Kidney (tissue), 14 donors: ENCODE data around the gene GAL3ST1. TPM values are rescaled to one million over a fixed set of nuclear protein-coding genes. Genes with fewer than 3 reads are reported as not detected.

Experiments used
- DNase-seq, 5 donors: peaks; one replicate each; pipeline ENCODE4 v3.0.0-alpha.2; 2013 to 2020
- FAIRE-seq: peaks from 2 replicates; lab custom pipeline; 2012; peaks lifted over from hg19 to GRCh38; lab: Jason Lieb, UNC
- H3K27ac ChIP-seq, 2 donors: one replicate each; pipeline ENCODE4 v1.7.0; 2013; ENCODE audit warnings: low read depth in 2 of 2, low read length in 2 of 2, inconsistent platforms in 1 of 2
- H3K27me3 ChIP-seq: one replicate; pipeline ENCODE4 v1.7.1; 2013; ENCODE audit warnings: low read length, inconsistent platforms; ENCODE audit not compliant: control insufficient read depth, insufficient read depth
- H3K36me3 ChIP-seq, 3 donors: one replicate each; pipeline versions ENCODE4 v1.7.0 to v1.7.1; 2013; ENCODE audit warnings: low read length in 3 of 3, control low read depth in 1 of 3, inconsistent platforms in 1 of 3; ENCODE audit not compliant: insufficient read depth in 3 of 3, control insufficient read depth in 2 of 3
- H3K4me1 ChIP-seq, 3 donors: one replicate each; pipeline versions ENCODE4 v1.7.0 to v1.7.1; 2013; ENCODE audit warnings: low read length in 3 of 3, inconsistent platforms in 1 of 3, low read depth in 1 of 3; ENCODE audit not compliant: control insufficient read depth in 2 of 3, insufficient read depth in 2 of 3
- H3K4me3 ChIP-seq, 3 donors: one replicate each; pipeline versions ENCODE4 v1.7.0 to v1.8.1; 2013; ENCODE audit warnings: low read length in 3 of 3, control low read depth in 1 of 3, inconsistent platforms in 1 of 3
- H3K9ac ChIP-seq, 3 donors: one replicate each; pipeline versions ENCODE4 v1.7.0 to v1.7.1; 2013; ENCODE audit warnings: low read length in 3 of 3, control low read depth in 1 of 3, inconsistent platforms in 1 of 3
- H3K9me3 ChIP-seq, 3 donors: one replicate each; pipeline versions ENCODE4 v1.7.0 to v1.7.1; 2013; ENCODE audit warnings: low read length in 3 of 3, control low read depth in 1 of 3, inconsistent platforms in 1 of 3; ENCODE audit not compliant: control insufficient read depth in 2 of 3, insufficient read depth in 1 of 3
- intact Hi-C: fragments of 100-400 bp; cut with DNase I; formaldehyde crosslinking; loops from one replicate; pipeline ENCODE4 v1.11.1; 2022
- polyA plus RNA-seq: library from polyadenylated mRNA; stranded (reverse); fragments of 350-450 nt; fragmentation: Illumina TruSeq; extraction: RNeasy Lipid Tissue Mini Kit (QIAGEN cat#74804); gene quantifications from one replicate; pipeline ENCODE4 v1.2.3, GENCODE V29; 2014; ENCODE audit warnings: low read depth, low replicate concordance; ENCODE audit not compliant: insufficient read depth
- total RNA-seq: library from RNA; stranded (reverse); fragmentation: NEBNext Ultra II Directional; extraction: Animal tissue kit (Norgen Biotek cat#: 25700); gene quantifications from one replicate; pipeline ENCODE4 v1.2.1, GENCODE V29; 2021
- TF ChIP-seq, protein P1 (sequence below): IDR thresholded peaks from 3 replicates; pipeline ENCODE4 v1.5.1; 2012; ENCODE audit warnings: mild to moderate bottlenecking, moderate library complexity, borderline replicate concordance; ENCODE audit not compliant: insufficient read depth; ENCODE audit errors: extremely low read depth
- donor health status: control.
- donor health status: control.
- donor health status: control.
- donor health status: control.
- donor health status: control.
- donor health status: DM: yes; HTN: yes; CAD: no.
- donor health status: Normal renal cell carcinoma (clear cell type).

The GAL3ST1 gene
- total and polyA plus RNA-seq, 2 donors from 2014 or later: 16.1 to 34.3 TPM

- peak; percentile 97 to 99 (median 98) for DNase-seq
- TF ChIP-seq, protein P1, sequence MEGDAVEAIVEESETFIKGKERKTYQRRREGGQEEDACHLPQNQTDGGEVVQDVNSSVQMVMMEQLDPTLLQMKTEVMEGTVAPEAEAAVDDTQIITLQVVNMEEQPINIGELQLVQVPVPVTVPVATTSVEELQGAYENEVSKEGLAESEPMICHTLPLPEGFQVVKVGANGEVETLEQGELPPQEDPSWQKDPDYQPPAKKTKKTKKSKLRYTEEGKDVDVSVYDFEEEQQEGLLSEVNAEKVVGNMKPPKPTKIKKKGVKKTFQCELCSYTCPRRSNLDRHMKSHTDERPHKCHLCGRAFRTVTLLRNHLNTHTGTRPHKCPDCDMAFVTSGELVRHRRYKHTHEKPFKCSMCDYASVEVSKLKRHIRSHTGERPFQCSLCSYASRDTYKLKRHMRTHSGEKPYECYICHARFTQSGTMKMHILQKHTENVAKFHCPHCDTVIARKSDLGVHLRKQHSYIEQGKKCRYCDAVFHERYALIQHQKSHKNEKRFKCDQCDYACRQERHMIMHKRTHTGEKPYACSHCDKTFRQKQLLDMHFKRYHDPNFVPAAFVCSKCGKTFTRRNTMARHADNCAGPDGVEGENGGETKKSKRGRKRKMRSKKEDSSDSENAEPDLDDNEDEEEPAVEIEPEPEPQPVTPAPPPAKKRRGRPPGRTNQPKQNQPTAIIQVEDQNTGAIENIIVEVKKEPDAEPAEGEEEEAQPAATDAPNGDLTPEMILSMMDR: no peak
- Histone ChIP-seq H3K9ac (peak within 1 kb of the TSS; percentile 85 to 96 (median 92)), H3K4me3 (peak within 1 kb of the TSS; percentile 92 to 100 (median 99)), H3K27ac (peak within 1 kb of the TSS; percentile 87 to 96), H3K36me3 (peaks cover 2 to 26% (median 16%) of the 10 kb centered on the region in 3 donors), H3K4me1 (peaks cover 0 to 15% (median 10%) of the 10 kb centered on the region in 3 donors), H3K27me3 (no peaks in the 10 kb centered on the region), H3K9me3 (no peaks in the 10 kb centered on the region)
- FAIRE-seq: peak; percentile 94
- intact Hi-C loops: no loop called here
Measured at GRCh38 chr22:30591588-30592359, 17.3 kb upstream of the GAL3ST1 start, which contains the start of gene PES1. TSS of gene PES1 (minus strand) at chr22:30591910. CDS start at chr22:30591833, 77 bp downstream.

GRCh38 chr22:30591191-30591587 is 16.7 kb upstream of the GAL3ST1 start:
- H3K4me1 ChIP-seq: peaks cover 0 to 15% (median 10%) of the 10 kb centered on the region in 3 donors
- no peaks in the 10 kb centered on the region for H3K27me3 ChIP-seq
- peaks cover 2 to 32% (median 22%) of the 10 kb centered on the region in 3 donors for H3K36me3 ChIP-seq
- TF ChIP-seq, protein P1: no peak
- H3K4me3 ChIP-seq: peak overlapping the region; percentile 92 to 100 (median 99)
- H3K9ac ChIP-seq: peak overlapping the region; percentile 85 to 96 (median 92)
- DNase-seq (no peak), FAIRE-seq (no peak)
- no peaks in the 10 kb centered on the region for H3K9me3 ChIP-seq
- intact Hi-C loops: no loop called here
- peak overlapping the region in 1 of 2 donors; percentile 96 for H3K27ac ChIP-seq

GRCh38 chr22:30586414-30586813 is 11.9 kb upstream of the GAL3ST1 start:
- peaks cover 4 to 69% (median 45%) of the 10 kb centered on the region in 3 donors for H3K36me3 ChIP-seq
- H3K9me3 ChIP-seq: no peaks in the 10 kb centered on the region
- no peaks in the 10 kb centered on the region for H3K27me3 ChIP-seq
- FAIRE-seq: no peak
- intact Hi-C loops: no loop called here
- no peak overlapping the region for H3K4me3 ChIP-seq
- no peak for DNase-seq
- no peak overlapping the region for H3K9ac ChIP-seq
- peaks cover 0 to 15% (median 10%) of the 10 kb centered on the region in 3 donors for H3K4me1 ChIP-seq
- H3K27ac ChIP-seq: no peak overlapping the region
- TF ChIP-seq, protein P1: no peak
